ENCODE data around the gene MTMR2.

DNA sequence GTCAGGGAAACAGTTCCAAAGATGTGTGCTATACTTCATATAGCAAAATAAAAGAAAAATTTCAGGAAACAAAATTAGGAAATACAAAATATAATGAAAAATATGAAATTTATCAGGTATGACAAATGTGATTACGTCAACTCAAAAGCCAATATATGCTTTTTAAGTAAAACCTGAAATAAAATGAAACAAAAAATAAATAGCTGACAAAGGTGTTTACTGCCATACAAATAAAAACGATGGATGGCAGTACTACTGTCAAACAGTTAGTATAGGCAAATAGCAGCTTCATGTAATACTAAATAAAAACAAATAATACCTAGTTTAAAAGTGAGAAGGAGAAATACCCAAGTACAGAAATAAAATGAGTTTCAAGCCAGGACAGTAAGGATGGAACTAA is 119.9 kb downstream of the MTMR2 start:
- TF ChIP-seq PHF8 (CRISPR knock-in tag; IDR thresholded peaks at IDR 0.05) (no peak), ZNF34 (CRISPR knock-in tag; IDR thresholded peaks at IDR 0.05; ENCODE audit: borderline replicate concordance) (no peak), KLF6 (CRISPR knock-in tag; IDR thresholded peaks at IDR 0.05) (no peak), YY1 (IDR thresholded peaks at IDR 0.05; ENCODE audit: insufficient read depth, insufficient replicate concordance, low read depth, low read length) (no peak), TBP (CRISPR knock-in tag; IDR thresholded peaks at IDR 0.05) (no peak)

Data from HepG2 (cell line).